ENCODE measurements around the gene PRKN.

PRKN gene

DNA sequence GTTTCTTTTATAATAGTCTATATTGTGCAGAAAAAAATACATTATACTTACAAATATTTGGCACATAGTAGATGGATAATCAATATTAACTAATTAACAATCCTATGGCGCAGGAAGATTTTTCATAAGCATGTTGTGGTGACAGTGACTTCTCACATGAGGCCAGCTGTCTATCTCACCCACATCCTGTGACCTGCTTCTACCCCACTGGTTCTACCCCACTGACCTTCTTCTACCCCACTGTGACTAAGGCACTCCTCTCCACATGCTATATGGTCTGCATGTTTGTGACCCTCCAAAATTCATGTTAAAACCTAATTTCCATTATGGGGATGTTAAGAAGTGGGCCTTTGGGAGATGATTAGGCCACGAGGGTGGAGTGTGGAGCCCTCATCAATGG is 1058.9 kb downstream of the PRKN start:
- Histone ChIP-seq H3K27me3 (ENCODE audit: insufficient read depth, low read length) (no peaks in the 10 kb centered on the region), H3K36me3 (ENCODE audit: insufficient read depth, low read length) (no peaks in the 10 kb centered on the region), H3K4me3 (ENCODE audit: low read depth, low read length, poor library complexity, severe bottlenecking) (no peak overlapping the region), H3K4me1 (ENCODE audit: insufficient read depth, low read length, severe bottlenecking) (no peaks in the 10 kb centered on the region), H3K27ac (ENCODE audit: low read depth, low read length, poor library complexity, severe bottlenecking) (no peak overlapping the region), H2AFZ (ENCODE audit: low read length) (no peak overlapping the region), H3K9ac (ENCODE audit: low read length) (no peak overlapping the region), H3K79me2 (ENCODE audit: insufficient read depth, low read length) (no peaks in the 10 kb centered on the region), H3F3A (ENCODE audit: insufficient read depth, low read length) (no peaks in the 10 kb centered on the region), H3K9me3 (ENCODE audit: low read length) (no peaks in the 10 kb centered on the region), H3K9me2 (ENCODE audit: low read depth, low read length) (no peaks in the 10 kb centered on the region), H3K4me2 (ENCODE audit: low read length) (no peak overlapping the region), H4K20me1 (ENCODE audit: insufficient read depth, low read length) (no peaks in the 10 kb centered on the region)
- TF ChIP-seq, protein P1, sequence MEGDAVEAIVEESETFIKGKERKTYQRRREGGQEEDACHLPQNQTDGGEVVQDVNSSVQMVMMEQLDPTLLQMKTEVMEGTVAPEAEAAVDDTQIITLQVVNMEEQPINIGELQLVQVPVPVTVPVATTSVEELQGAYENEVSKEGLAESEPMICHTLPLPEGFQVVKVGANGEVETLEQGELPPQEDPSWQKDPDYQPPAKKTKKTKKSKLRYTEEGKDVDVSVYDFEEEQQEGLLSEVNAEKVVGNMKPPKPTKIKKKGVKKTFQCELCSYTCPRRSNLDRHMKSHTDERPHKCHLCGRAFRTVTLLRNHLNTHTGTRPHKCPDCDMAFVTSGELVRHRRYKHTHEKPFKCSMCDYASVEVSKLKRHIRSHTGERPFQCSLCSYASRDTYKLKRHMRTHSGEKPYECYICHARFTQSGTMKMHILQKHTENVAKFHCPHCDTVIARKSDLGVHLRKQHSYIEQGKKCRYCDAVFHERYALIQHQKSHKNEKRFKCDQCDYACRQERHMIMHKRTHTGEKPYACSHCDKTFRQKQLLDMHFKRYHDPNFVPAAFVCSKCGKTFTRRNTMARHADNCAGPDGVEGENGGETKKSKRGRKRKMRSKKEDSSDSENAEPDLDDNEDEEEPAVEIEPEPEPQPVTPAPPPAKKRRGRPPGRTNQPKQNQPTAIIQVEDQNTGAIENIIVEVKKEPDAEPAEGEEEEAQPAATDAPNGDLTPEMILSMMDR (IDR thresholded peaks at IDR 0.05; ENCODE audit: low read length), result no peak
- no peak for TF ChIP-seq EZH2 (IDR thresholded peaks at IDR 0.05; ENCODE audit: borderline replicate concordance, low read length)

DNA sequence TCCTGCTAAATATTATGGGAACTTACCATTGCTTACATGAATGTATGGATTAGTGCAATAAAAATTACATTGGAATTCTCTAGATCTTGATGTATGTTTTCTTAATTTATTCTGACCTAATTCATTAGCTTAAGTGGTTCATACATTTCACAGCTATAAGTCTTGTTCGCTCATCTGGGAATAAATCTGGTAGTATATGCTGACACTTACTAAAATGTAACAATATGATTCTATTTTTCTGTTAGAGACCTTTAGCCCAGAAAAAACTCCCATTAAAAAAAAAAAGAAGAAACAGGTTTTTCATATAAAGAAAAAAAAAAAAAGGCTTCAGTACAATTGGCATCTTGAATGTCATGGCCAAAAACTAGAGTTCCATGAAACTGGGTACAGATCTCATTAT is 1059.6 kb downstream of the PRKN start:
- no peaks in the 10 kb centered on the region for H3K4me1 ChIP-seq (ENCODE audit: insufficient read depth, low read length, severe bottlenecking)
- H4K20me1 ChIP-seq (ENCODE audit: insufficient read depth, low read length), result no peaks in the 10 kb centered on the region
- H3K4me3 ChIP-seq (ENCODE audit: low read depth, low read length, poor library complexity, severe bottlenecking), result no peak overlapping the region
- H3K79me2 ChIP-seq (ENCODE audit: insufficient read depth, low read length), result no peaks in the 10 kb centered on the region
- H3K9ac ChIP-seq (ENCODE audit: low read length), result no peak overlapping the region
- H3K4me2 ChIP-seq (ENCODE audit: low read length), result no peak overlapping the region
- TF ChIP-seq, protein P1 (IDR thresholded peaks at IDR 0.05; ENCODE audit: low read length), result no peak
- no peak for TF ChIP-seq EZH2 (IDR thresholded peaks at IDR 0.05; ENCODE audit: borderline replicate concordance, low read length)
- no peaks in the 10 kb centered on the region for H3K27me3 ChIP-seq (ENCODE audit: insufficient read depth, low read length)
- no peaks in the 10 kb centered on the region for H3F3A ChIP-seq (ENCODE audit: insufficient read depth, low read length)
- H3K9me3 ChIP-seq (ENCODE audit: low read length), result no peaks in the 10 kb centered on the region
- H3K9me2 ChIP-seq (ENCODE audit: low read depth, low read length), result no peaks in the 10 kb centered on the region
- no peaks in the 10 kb centered on the region for H3K36me3 ChIP-seq (ENCODE audit: insufficient read depth, low read length)
- no peak overlapping the region for H2AFZ ChIP-seq (ENCODE audit: low read length)
- no peak overlapping the region for H3K27ac ChIP-seq (ENCODE audit: low read depth, low read length, poor library complexity, severe bottlenecking)

DNA sequence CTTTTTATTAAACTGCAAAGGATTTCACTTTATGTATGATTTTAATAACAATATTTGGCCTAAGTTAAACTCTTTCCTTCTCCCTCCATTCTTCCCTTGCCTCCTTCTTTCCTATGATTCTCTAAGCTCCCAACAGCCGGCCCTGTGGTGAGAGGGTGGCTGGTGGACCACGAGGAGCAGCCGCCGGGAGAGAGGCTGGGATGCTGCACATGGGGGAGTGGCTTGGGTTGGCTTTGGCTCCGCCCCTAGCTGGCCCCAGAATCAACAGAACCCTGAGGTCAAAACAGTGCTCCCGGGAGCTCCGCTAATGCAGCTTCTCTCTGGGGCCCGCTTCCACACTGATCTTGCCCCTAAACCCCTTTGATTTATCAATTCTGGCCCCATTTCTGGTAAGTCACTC is 1063.9 kb downstream of the PRKN start:
- Histone ChIP-seq H3F3A (ENCODE audit: insufficient read depth, low read length) (no peaks in the 10 kb centered on the region), H3K9me2 (ENCODE audit: low read depth, low read length) (no peaks in the 10 kb centered on the region), H4K20me1 (ENCODE audit: insufficient read depth, low read length) (no peaks in the 10 kb centered on the region), H3K79me2 (ENCODE audit: insufficient read depth, low read length) (no peaks in the 10 kb centered on the region), H3K36me3 (ENCODE audit: insufficient read depth, low read length) (no peaks in the 10 kb centered on the region), H3K27ac (ENCODE audit: low read depth, low read length, poor library complexity, severe bottlenecking) (no peak overlapping the region), H3K4me3 (ENCODE audit: low read depth, low read length, poor library complexity, severe bottlenecking) (no peak overlapping the region), H3K27me3 (ENCODE audit: insufficient read depth, low read length) (no peaks in the 10 kb centered on the region), H3K4me1 (ENCODE audit: insufficient read depth, low read length, severe bottlenecking) (no peaks in the 10 kb centered on the region), H3K4me2 (ENCODE audit: low read length) (no peak overlapping the region), H2AFZ (ENCODE audit: low read length) (no peak overlapping the region), H3K9me3 (ENCODE audit: low read length) (no peaks in the 10 kb centered on the region), H3K9ac (ENCODE audit: low read length) (no peak overlapping the region)
- TF ChIP-seq, protein P1 (IDR thresholded peaks at IDR 0.05; ENCODE audit: low read length), result no peak

Measured in OCI-LY1 (cell line).